MV-4-11 (cell line): ENCODE results near the gene PPP1R3F.
A peak's percentile ranks its signal among the peaks of the same experiment; 100 is the strongest.
"Not testable (repeated sequence)": the region's sequence is repeated elsewhere in the genome, so short reads cannot be mapped to it uniquely, and the experiment has no call there.

Source experiments
- DNase-seq: peaks from one replicate; lab custom pipeline; 2025; lab: John Stamatoyannopoulos, UW

PPP1R3F gene

GRCh38 chrX:49276207-49276606, 6.6 kb downstream of the PPP1R3F start:
- no peak for DNase-seq

- no peak for DNase-seq
Observed at GRCh38 chrX:49276671-49277534, 7.3 kb downstream of the PPP1R3F start.

GRCh38 chrX:49277535-49277830, 7.9 kb downstream of the PPP1R3F start:
- DNase-seq, result no peak

DNA sequence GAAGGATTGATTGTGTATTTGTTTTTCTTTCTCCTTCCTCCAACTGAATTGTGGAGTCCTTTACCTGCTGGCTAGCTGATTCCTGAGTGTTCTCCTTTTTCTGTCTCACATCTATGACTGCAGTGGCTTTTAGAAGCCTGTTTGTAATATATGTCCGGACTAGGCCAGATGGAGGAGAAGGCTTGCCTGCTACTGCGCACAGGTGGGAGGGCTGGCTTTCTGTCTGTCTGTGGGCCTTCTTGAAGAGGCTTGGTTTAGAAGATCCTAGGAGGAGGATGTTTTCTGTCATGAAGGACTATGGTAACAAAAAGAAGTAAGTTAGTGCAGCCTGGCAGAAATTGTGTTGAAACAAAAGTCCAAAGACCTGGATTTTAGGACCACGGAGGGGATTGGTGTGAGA, 8.5 kb downstream of the PPP1R3F start:
- no peak for DNase-seq

GRCh38 chrX:49282647-49283011, 13.0 kb downstream of the PPP1R3F start:
- DNase-seq, result no peak

DNA sequence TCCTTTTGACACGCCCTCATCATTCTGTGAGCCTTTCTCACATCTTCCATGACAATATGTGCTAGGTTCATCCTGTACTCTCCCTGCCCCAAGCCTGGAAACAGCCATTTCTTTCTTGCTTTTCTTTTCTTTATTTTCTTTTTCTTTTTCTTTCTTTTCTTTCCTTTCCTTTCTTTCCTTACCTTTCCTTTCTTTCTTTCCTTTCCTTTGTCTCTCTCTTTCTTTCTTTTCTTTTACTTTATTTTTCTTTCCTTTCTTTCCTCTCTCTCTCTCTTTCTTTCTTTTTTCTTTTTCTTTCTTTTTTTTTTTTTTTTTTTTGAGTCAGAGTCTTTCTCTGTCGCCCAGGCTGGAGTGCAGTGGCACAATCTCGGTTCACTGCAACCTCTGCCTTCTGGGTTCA, 14.6 kb downstream of the PPP1R3F start:
- DNase-seq, result no peak

DNA sequence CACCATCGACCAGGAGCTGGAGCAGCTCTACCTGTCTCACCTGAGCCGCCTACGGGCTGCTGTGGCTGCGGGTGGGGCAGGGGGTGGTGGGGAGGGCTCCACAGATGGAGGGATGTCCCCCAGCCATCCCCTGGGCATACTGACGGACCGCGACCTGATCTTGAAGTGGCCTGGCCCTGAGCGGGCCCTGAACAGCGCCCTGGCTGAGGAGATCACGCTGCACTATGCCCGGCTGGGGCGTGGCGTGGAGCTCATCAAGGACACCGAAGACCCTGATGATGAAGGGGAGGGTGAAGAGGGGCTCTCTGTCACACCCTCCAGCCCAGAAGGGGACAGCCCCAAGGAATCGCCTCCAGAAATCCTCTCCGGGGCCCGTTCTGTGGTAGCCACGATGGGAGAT, 16.5 kb downstream of the PPP1R3F start:
- no peak for DNase-seq

DNA sequence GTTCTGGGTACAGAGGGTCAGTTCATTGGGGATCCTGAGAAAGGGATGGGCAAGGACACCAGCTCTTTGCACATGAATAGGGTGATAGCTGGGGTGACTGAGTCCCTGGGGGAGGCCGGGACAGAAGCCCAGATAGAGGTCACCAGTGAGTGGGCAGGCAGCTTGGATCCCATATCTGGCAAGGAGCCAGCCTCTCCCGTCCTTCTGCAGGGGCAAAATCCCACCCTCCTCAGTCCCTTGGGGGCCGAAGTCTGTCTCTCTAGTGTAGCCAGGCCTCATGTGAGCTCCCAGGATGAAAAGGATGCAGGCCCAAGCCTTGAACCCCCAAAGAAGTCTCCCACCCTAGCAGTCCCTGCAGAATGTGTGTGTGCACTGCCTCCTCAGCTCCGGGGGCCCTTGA, 17.0 kb downstream of the PPP1R3F start:
- DNase-seq, result no peak

DNA sequence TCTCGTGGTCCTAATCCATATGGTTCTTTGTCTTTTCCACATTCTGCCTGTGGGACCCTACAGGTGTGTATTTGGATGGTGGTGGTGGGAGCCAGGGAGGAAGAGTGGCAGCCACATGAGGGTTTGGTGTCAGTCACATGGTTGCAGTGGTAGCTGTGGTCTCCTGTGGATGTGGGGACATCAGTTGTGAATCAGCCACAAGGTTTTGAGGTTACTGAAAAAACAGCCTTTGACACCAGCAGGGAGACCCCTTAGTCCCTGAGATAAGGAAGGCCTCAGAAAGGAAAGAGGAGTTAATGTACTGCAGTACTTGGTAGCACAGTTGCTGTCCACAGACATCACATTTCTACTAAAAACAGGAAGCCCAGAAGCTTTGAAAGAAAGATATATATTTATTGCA, 18.1 kb downstream of the PPP1R3F start:
- DNase-seq, result no peak

DNA sequence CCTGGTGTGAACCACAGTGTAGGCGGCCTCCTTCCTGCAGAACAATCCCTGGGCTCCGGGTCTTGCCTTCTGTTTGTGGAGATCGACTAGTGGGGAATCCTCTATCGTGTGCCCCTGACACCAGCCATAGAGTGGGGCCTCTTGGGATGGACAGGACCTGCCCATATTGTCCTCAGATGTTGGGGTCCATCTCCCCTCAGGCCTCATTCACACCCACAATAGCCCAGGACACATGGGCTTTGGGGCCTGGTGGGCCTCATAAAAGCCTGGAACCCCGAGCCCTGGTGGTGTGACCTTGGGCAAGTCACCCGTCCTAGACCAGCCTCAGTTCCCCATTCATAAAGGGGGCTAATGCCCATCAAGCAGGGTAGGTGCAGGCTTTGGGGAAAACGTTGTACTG, 20.6 kb downstream of the PPP1R3F start:
- DNase-seq, result no peak

GRCh38 chrX:49291615-49292337, 22.2 kb downstream of the PPP1R3F start:
- peak; percentile 48 for DNase-seq

GRCh38 chrX:49292400-49293362, 23.1 kb downstream of the PPP1R3F start:
- no peak for DNase-seq

DNA sequence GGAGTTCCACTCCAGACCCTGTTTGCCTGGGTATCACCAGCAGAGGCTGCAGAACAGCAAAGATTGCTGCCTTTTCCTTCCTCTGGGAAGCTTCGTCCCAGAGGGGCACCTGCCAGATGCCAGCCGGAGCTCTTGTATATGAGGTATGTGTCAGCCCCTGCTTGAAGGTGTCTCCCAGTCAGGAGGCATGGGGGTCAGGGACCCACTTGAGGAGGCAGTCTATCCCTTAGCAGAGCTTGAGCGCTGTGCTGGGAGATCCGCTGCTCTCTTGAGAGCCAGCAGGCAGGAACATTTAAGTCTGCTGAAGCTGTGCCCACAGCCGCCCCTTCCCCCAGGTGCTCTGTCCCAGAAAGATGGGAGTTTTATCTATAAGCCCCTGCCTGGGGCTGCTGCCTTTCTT, 29.7 kb downstream of the PPP1R3F start:
- not testable (repeated sequence) for DNase-seq

- DNase-seq, result no peak
Observed at GRCh38 chrX:49300703-49301102, 31.1 kb downstream of the PPP1R3F start.

- no peak for DNase-seq
Observed at GRCh38 chrX:49303346-49303745, 33.8 kb downstream of the PPP1R3F start, which contains the start of gene GAGE10. Gene GAGE10 (plus strand): TSS chrX:49303646. CDS start chrX:49304860, 1,214 bp downstream.

DNA sequence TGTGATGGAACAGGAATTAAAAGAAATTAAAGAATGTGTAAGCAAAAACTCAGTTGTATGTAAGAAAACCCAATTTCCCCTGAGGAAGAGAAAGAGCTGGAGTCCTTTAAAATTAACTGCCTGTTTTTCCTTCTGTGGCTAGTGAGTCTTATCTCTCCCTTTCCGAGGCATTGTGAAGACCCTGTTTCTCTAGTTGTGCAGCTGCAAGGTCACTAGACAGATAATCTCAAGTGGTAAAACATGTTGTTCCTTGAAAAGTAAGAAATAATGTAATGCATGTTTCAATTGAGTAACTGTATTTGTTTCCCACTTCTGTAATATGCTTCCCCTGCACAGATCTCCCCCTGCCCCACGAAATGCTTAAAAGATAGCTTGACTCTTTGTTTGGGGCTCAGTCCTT, 38.2 kb downstream of the PPP1R3F start:
- DNase-seq, result not testable (repeated sequence)

DNA sequence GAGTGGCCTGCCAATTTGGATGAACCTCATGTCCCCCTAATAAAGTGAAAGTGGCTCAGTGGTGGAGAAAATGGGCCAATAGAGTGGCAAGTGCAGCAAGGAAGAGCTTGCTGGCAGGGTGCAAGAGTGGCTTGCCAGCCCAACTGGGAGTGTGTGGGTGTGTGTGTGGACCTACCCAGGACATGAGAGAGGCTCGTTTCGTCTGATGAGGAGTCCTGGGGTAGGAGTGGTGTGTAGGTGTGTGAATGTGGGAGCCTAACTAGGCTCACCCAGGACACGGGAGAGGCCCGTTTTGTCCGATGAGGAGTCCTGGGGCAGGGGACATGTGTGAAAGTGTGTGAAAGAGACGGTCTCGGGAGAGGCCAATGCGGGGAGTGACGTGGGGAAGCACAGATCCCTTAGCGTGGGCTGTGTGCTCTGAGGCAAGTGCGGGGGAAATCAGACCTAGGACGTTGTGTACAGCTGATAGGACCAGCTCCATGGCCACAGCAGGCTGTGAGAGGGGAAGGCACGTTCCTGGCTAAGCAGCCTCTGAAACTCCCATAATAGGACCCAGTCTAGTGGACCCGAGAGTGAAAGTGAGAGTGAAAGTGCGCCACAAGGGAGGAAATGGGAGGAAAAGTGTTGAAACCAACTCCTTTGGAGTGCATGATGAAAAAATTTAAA, 39.1 kb downstream of the PPP1R3F start:
- DNase-seq, result peak; percentile 58

DNA sequence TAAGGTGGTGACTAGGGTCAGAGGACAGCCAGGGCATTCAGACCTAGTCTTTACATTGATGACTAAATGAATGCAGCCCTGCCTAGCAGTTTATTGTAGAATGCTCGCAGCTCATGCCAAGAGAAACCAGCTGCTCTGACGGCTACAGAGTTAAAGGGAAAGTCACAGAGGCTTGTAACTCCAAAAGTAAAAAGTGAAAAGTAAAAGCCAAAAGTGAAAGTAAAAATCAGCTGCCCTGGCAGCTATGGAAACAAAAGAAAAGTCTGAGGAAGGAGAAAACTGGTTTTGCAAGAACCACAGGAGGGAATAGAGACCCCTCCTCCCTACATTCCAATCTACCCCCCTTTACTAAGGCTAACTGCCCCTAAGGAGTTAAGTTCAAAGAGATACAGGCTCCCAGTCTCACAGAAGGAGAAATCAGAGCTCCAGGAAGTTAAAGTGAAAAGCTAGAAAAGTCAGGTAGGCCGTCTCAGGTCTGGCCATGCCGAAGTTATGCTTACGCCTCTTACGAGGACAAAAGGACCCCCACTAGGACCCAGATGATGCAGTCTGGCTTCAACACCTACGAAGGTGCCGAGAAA, 39.9 kb downstream of the PPP1R3F start:
- no peak for DNase-seq

GRCh38 chrX:49310371-49310770, 40.8 kb downstream of the PPP1R3F start:
- DNase-seq, result no peak

DNA sequence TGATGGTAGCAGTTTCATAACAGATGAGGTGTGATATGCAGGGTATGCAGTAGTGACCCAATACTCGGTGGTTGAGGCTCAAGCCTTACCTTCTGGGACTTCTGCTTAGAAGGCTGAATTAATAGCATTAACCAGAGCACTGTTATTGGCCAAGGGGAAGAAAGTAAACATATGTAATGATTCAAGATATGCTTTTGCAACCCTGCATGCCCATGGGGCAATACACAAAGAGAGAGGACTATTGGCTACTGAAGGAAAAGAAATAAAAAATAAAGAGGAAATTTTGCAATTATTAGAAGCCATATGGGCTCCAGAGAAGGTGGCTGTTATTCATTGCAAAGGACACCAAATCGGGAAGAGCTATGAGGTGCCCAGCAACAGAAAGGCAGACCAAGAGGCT, 42.6 kb downstream of the PPP1R3F start:
- DNase-seq, result no peak

- DNase-seq, result no peak
Observed at GRCh38 chrX:49316085-49316484, 46.5 kb downstream of the PPP1R3F start.
